Activated CD4-positive, alpha-beta T cell treated with anti-CD3 and anti-CD28 coated beads, Interleukin-2, amount 50 U/mL, for 48 hours (primary cell): ENCODE measurements around the gene BAIAP3.

ENCODE experiments used
- DNase-seq, 2 experiments: peaks; one replicate each; pipeline ENCODE4 v3.0.0-alpha.2; 2020

BAIAP3 gene

GRCh38 chr16:1335211-1335971 is 1.9 kb downstream of the BAIAP3 start:
- no peak for DNase-seq

- DNase-seq = no peak
Measured at GRCh38 chr16:1335996-1336395, 2.6 kb downstream of the BAIAP3 start.

GRCh38 chr16:1336619-1337018 is 3.2 kb downstream of the BAIAP3 start:
- no peak for DNase-seq

DNA sequence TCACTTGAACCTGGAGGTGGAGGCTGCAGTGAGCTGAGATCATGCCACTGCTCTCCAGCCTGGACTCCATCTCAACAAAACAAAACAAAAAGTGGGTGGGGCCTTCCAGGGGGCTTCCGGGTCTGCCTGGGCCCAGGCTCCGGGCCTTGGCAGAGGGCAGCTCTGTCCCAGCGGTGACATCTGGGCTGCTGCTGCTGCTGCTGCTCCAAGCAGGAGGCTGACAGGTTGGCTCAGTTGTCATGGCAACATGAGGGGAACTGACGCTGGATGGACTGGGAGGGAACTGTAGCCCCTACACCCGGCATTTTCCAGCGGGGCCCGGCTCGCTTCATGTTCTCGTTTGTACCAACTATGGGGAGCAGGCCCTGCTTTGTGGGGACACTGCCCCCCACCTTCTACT is 4.0 kb downstream of the BAIAP3 start:
- DNase-seq = no peak

GRCh38 chr16:1338119-1338730 is 4.8 kb downstream of the BAIAP3 start:
- peak in 1 of 2 experiments; percentile 34 for DNase-seq

DNA sequence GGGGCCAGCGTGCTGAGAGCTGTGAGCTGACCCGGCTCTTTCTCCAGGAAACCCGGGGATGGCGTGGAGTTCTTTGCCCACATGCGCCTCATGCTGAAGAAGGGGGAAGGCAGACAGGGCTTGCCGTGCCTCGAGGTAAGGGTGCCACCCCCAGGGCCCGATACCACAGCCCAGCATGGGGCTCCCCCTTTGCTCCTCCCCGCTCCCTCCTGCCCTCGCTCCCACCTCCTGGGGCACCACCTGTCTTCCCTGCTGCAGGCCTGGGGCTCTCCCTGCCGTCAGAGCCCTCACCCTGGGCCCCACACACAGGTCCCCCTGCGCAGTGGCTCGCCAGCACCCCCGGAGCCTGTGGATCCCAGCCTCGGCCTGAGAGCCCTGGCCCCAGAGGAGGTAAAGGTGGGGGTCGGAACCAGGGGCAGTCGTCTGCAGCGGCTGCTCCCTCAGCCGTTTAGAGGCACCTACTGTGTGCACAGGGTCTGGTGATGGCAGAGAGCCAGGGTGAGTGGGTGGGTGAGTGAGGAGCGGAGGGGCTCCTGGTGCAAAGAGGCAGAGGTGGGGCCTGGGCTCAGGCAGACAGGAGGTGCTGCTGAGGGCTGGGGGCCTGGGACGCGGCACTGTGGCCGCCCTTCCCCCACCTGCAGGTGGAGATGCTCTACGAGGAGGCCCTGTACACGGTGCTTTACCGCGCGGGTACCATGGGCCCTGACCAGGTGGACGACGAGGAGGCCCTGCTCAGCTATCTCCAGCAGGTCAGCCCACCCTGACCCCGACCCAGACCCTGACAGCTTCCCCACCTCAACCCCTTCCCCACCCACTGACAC is 5.6 kb downstream of the BAIAP3 start:
- no peak for DNase-seq

DNA sequence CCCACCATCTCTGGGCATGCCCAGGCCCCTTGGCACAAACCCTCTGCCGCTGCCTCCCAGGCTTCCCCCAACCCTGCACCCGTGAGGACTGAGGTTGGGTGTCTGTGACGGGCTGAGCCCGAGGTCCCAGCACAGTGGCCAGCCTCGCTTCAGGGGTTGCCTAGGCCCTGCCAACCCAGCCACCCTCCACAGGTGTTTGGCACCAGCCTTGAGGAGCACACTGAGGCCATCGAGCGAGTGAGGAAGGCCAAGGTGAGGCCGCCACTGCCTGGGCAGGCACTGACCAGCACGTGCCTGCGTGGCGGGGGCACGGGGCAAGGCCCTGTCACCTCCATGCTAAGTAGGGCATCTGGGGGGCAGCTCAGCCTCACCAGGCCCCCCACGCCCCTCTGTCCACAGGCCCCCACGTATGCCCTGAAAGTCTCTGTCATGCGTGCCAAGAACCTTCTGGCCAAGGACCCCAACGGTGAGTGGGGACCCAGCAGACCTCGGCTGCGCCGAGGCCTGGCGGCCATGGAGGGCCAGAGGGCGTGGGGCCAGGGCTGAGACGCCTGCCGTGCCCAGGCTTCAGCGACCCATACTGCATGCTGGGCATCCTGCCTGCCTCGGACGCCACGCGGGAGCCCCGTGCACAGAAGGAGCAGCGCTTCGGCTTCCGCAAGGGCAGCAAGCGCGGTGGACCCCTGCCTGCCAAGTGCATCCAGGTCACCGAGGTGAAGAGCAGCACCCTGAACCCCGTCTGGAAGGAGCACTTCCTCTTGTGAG is 7.5 kb downstream of the BAIAP3 start:
- no peak for DNase-seq

- no peak for DNase-seq
Measured at GRCh38 chr16:1341495-1342420, 8.3 kb downstream of the BAIAP3 start.

GRCh38 chr16:1342526-1343427 is 9.3 kb downstream of the BAIAP3 start:
- DNase-seq = peak; percentile 91 to 92

- DNase-seq = no peak
Measured at GRCh38 chr16:1343428-1344242, 10.2 kb downstream of the BAIAP3 start.

DNA sequence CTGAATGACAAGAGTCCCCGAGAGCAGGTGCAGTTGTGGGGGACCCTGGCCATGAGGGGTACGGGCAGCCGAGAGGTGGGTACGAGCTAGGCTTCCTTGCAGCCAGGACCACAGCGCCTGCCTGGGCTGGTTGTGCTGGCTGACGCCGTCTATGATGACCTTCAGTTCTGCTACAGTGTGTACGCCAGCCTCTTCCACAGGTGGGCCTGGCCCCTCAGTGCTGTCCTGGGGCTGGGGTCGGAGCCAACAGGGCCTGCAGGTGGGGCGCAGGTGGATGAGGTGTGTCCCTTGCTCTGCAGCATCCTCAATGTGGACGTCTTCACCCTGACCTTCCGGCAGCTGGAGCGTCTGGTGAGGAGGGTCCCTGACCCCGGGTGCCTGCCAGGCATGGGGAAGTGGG is 11.1 kb downstream of the BAIAP3 start:
- DNase-seq = no peak

DNA sequence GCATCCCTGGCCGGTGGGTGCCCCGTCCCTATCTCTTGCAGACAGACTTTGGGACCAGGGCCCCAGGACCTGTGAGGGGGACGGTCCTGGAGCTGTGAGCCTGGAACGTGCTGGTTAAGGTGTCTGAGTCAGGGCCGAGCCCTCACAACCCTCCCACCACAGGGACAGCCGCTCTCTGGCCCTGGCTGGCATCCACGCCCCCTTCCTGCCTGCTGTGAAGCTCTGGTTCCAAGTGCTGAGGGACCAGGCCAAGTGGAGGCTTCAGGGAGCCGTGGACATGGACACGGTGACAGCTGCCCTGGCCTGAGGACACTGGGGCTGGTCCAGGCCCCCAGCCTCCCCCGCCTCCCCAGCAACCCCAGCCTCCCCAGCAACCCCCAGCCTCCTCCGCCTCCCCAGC is 11.6 kb downstream of the BAIAP3 start:
- DNase-seq = no peak

GRCh38 chr16:1345651-1346421 is 12.4 kb downstream of the BAIAP3 start:
- DNase-seq = no peak

DNA sequence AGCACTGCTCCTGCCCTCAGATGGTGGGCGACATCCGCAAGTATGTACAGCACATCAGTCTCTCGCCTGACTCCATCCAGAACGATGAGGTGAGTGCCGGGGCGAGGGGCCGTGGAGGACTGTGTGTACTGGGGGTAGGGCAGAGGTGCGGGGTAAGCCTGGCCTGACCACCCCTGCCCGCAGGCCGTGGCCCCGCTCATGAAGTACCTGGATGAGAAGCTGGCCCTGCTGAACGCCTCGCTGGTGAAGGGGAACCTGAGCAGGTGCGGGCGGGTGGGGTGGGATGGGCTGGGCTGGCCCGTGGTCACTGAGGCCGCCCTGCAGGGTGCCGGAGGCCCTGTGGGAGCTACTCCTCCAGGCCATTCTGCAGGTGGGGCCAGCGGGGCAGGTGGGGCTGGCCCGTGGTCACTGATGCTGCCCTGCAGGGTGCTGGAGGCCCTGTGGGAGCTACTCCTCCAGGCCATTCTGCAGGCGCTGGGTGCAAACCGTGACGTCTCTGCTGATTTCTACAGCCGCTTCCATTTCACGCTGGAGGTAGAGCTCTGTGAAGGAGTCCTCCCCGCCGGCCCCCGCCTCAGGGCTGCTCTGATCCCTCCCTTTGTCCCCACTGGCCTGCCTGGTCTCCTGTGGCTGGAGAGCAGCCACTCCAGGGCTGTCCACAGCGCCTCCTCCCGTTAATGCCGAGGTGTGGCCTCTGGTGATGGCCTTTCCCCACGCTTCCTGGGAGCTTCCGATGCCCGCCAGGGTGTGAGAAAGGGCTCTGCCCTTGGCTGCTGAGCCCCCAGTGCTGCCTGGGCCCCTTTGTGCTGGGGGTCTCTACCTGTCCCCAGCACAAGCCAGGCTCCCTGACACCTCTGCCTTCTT is 13.2 kb downstream of the BAIAP3 start:
- DNase-seq = no peak

GRCh38 chr16:1347286-1347855 is 13.9 kb downstream of the BAIAP3 start:
- no peak for DNase-seq

DNA sequence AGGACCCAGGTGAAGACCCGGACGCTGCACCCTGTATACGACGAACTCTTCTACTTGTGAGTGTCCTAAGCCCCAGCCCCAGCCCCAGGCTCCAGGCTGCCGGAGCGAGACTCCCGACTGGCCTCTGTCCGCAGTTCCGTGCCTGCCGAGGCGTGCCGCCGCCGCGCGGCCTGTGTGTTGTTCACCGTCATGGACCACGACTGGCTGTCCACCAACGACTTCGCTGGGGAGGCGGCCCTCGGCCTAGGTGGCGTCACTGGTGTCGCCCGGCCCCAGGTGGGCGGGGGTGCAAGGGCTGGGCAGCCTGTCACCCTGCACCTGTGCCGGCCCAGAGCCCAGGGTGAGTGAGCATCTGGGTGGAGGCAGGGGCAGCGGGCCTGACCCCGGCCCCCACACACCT is 14.5 kb downstream of the BAIAP3 start:
- no peak for DNase-seq

DNA sequence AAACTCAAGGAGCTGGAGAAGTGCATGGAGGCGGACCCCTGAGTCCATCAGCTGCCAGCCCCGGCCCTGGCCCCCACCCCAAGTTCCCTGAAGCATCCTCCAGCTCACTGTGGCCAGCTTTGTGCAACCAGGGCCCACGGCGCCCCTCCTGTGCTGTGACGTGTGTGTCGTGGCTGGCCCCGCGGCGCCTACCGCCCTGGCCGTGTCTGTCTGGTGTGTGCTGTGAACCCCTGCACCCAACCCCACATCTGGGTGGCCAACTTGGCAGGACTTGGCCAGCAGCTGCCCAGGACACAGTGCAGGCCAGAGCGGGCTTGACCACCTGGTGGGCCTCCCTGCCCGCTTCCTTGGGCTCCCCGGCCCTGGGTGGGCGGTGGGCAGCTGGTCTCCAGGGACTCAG is 15.0 kb downstream of the BAIAP3 start:
- no peak for DNase-seq

DNA sequence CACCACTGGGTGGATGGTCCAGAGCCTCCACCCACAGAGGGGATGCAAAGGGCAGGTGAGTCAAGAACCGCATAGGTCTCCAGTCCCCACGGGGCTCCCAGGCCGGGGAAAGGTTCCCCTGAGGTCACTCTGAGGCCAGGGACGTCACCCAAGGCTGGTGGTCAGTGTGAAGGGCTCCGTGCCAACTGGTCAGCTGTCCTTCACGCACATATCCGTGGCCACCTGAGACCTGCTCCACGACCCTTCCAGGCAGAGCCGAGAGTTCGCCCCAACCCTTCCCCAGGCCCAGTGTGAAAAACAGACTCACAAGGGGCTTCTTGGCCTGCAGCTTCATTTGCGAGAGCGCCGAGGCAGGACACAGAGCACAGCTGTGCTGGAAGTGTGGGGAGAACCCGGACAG is 15.5 kb downstream of the BAIAP3 start:
- DNase-seq = no peak
